DND-41 (cell line): ENCODE data around the gene PI4KA.
"Not testable (repeated sequence)": the region's sequence is repeated elsewhere in the genome, so short reads cannot be mapped to it uniquely, and the experiment has no call there.

Experiments
- CTCF ChIP-seq: IDR thresholded peaks from 2 replicates; pipeline ENCODE4 v1.5.1; 2012; ENCODE audit warnings: borderline replicate concordance, low read length, moderate library complexity, mild to moderate bottlenecking; ENCODE audit not compliant: poor library complexity, severe bottlenecking; ENCODE audit errors: extremely low read depth
- EZH2 ChIP-seq: IDR thresholded peaks from 3 replicates; pipeline ENCODE4 v1.6.1; 2012; ENCODE audit warnings: borderline replicate concordance, low read depth, mild to moderate bottlenecking, moderate library complexity, low read length, inconsistent platforms; ENCODE audit not compliant: severe bottlenecking

GRCh38 chr22:20732431-20732830 lies 126.2 kb downstream of the PI4KA start:
- not testable (repeated sequence) for TF ChIP-seq CTCF, EZH2
